Type B pancreatic cell (in vitro differentiated cells): ENCODE data around the gene MTA3. TPM values are rescaled to one million over a fixed set of nuclear protein-coding genes. Genes with fewer than 3 reads are reported as not detected.

Experiments used
- DNase-seq: peaks from one replicate; pipeline ENCODE4 v3.0.0; 2021; ENCODE audit warnings: mixed read lengths; ENCODE audit not compliant: unreplicated experiment; ENCODE audit errors: extremely low spot score
- H3K27ac Mint-ChIP-seq: 2 replicates; pipeline ENCODE4 v1.8.0; 2021; ENCODE audit warnings: mild to moderate bottlenecking, mixed read lengths
- H3K27me3 Mint-ChIP-seq: 2 replicates; pipeline ENCODE4 v1.8.0; 2021; ENCODE audit warnings: mixed read lengths
- H3K36me3 Mint-ChIP-seq: 2 replicates; pipeline ENCODE4 v1.8.0; 2021; ENCODE audit warnings: mixed read lengths
- H3K4me1 Mint-ChIP-seq: one replicate; pipeline ENCODE4 v1.8.0; 2021; ENCODE audit warnings: mixed read lengths; ENCODE audit not compliant: unreplicated experiment
- H3K4me3 Mint-ChIP-seq: 2 replicates; pipeline ENCODE4 v1.8.0; 2021; ENCODE audit warnings: mild to moderate bottlenecking, mixed read lengths
- H3K9me3 Mint-ChIP-seq: 2 replicates; pipeline ENCODE4 v1.8.0; 2021; ENCODE audit warnings: mixed read lengths
- total RNA-seq: library from RNA; stranded (reverse); gene quantifications from 2 replicates; pipeline ENCODE4 v1.2.1, GENCODE V29; 2021; ENCODE audit warnings: low replicate concordance
- TF ChIP-seq, protein P1 (sequence below): fragments of 200-600 bp; sonication (generic); conservative IDR thresholded peaks from 2 replicates; pipeline ENCODE4 v1.5.0; 2021; ENCODE audit warnings: antibody characterized with exemption, mild to moderate bottlenecking

Gene MTA3
- total RNA-seq, 1 donor from 2014 or later: 59.7 TPM

DNA sequence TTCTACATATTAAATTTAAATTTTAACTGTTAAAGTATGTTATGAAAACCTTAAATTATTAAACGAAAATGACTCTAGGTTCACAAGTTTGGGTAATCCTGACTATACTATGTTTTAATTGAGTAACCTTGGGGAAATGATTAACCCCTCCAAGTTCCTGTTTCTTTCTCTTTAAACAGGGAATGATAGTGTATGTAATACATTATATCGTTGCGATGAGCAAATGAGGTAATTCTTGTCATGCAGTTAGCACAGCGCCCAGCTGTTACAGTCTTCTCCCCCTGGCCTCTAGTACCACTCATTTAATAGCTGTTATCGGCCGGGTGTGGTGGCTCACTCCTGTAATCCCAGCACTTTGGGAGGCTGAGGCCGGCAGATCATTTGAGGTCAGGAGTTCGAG is 80.4 kb downstream of the MTA3 start:
- Mint-ChIP-seq H3K4me1 (no peaks in the 10 kb centered on the region), H3K27ac (no peak overlapping the region)

DNA sequence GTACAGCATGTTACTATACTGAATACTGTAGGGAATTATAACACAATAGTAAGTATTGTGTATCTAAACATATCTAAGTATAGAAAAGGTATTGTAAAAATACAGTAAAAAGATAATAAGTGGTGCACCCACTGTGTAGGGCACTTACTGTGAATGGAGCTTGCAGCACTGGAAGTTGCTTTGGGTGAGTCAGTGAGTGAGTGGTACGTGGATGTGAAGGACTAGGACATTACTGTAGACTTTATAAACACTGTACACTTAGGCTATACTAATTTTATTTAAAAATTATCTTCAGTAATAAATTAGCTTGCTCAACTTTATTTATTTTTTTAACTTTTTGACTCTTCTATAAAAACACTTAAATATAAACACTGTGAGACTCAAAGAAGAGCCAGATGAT is 82.6 kb downstream of the MTA3 start:
- no peaks in the 10 kb centered on the region for H3K27me3 Mint-ChIP-seq
- peaks cover 15% of the 10 kb centered on the region for H3K36me3 Mint-ChIP-seq
- no peak overlapping the region for H3K27ac Mint-ChIP-seq
- no peak overlapping the region for H3K4me3 Mint-ChIP-seq
- no peak for DNase-seq
- H3K4me1 Mint-ChIP-seq: no peaks in the 10 kb centered on the region
- TF ChIP-seq, protein P1, sequence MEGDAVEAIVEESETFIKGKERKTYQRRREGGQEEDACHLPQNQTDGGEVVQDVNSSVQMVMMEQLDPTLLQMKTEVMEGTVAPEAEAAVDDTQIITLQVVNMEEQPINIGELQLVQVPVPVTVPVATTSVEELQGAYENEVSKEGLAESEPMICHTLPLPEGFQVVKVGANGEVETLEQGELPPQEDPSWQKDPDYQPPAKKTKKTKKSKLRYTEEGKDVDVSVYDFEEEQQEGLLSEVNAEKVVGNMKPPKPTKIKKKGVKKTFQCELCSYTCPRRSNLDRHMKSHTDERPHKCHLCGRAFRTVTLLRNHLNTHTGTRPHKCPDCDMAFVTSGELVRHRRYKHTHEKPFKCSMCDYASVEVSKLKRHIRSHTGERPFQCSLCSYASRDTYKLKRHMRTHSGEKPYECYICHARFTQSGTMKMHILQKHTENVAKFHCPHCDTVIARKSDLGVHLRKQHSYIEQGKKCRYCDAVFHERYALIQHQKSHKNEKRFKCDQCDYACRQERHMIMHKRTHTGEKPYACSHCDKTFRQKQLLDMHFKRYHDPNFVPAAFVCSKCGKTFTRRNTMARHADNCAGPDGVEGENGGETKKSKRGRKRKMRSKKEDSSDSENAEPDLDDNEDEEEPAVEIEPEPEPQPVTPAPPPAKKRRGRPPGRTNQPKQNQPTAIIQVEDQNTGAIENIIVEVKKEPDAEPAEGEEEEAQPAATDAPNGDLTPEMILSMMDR: no peak
- peaks cover 3% of the 10 kb centered on the region for H3K9me3 Mint-ChIP-seq

More for the DNA sequence above, 80.4 kb downstream of the MTA3 start:
- Mint-ChIP-seq H3K9me3 (peaks cover 4% of the 10 kb centered on the region), H3K4me3 (no peak overlapping the region), H3K27me3 (no peaks in the 10 kb centered on the region), H3K36me3 (peaks cover 22% of the 10 kb centered on the region)
- TF ChIP-seq, protein P1: no peak
- no peak for DNase-seq

DNA sequence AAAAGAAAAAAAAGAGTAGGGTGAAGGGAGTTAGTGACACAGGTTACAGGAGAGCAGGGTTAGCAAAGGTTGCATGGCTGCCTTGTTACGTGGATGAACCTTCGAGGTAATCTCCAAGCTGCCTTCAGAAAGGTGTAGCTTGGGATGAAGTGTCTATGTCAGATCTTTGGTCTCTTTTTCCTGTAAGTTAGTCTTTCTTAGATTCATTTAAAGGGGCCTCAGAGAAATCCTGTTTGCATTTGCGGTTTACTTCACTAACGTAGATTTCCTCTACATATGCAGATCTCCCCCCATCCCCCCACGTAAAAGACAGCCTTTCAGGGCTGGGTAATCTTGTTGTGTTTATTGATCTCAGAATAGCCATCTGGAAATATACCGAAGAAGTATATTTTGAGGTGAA is 83.7 kb downstream of the MTA3 start:
- no peak for DNase-seq
- TF ChIP-seq, protein P1: no peak
- no peaks in the 10 kb centered on the region for H3K9me3 Mint-ChIP-seq
- H3K4me1 Mint-ChIP-seq: no peaks in the 10 kb centered on the region
- H3K27ac Mint-ChIP-seq: no peak overlapping the region
- H3K4me3 Mint-ChIP-seq: no peak overlapping the region
- no peaks in the 10 kb centered on the region for H3K27me3 Mint-ChIP-seq
- H3K36me3 Mint-ChIP-seq: peaks cover 9% of the 10 kb centered on the region

DNA sequence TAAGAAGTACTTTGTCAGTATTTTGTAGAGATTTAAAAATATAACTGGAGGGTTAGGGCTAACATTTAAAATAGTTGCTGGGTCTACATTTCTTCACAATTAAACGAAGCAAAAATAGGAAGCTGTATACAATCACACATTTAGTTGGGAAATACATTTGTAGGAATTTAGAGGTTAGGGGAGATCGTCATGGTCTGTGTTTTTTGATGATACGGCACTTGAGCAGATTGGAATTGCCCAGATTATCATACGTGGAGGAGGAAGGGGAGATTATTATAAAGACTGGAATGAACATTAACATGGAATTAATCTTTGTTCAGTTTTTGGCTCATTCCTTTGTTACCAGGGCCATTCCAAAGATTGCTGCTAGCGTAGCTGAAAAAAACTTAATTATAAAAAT is 84.6 kb downstream of the MTA3 start:
- H3K27me3 Mint-ChIP-seq: no peaks in the 10 kb centered on the region
- H3K27ac Mint-ChIP-seq: no peak overlapping the region
- peaks cover 10% of the 10 kb centered on the region for H3K36me3 Mint-ChIP-seq
- H3K4me3 Mint-ChIP-seq: no peak overlapping the region
- H3K9me3 Mint-ChIP-seq: no peaks in the 10 kb centered on the region
- DNase-seq: no peak
- TF ChIP-seq, protein P1: no peak
- H3K4me1 Mint-ChIP-seq: no peaks in the 10 kb centered on the region

DNA sequence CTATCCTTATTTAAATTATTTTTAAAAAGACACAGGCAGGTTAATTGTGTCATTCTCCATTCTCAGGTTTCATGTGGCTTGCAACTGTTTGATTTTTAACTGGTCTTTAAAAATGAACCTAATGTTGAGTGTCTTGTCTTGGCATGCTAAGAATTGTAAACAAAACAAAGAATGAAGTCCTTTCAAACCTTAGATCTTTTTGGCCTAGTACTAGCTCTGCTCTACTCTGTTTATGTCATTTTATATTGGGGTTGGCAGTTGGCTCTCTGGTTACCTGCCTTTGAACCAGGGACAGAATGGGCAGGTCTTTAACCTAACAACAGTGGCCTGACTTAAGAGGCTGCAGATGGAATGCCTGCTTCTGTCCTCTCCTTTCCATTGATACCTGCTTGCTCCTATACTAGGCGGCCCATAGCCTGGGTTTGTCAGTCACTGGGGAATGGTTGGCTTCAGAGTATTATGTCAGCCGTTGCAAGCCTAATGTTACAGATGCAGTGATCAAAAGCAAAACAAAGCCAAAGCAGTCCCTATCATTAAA is 85.5 kb downstream of the MTA3 start:
- TF ChIP-seq, protein P1: no peak
- Mint-ChIP-seq H3K27me3 (no peaks in the 10 kb centered on the region), H3K9me3 (no peaks in the 10 kb centered on the region), H3K4me1 (no peaks in the 10 kb centered on the region), H3K4me3 (no peak overlapping the region), H3K27ac (no peak overlapping the region), H3K36me3 (peaks cover 13% of the 10 kb centered on the region)
- DNase-seq: no peak

DNA sequence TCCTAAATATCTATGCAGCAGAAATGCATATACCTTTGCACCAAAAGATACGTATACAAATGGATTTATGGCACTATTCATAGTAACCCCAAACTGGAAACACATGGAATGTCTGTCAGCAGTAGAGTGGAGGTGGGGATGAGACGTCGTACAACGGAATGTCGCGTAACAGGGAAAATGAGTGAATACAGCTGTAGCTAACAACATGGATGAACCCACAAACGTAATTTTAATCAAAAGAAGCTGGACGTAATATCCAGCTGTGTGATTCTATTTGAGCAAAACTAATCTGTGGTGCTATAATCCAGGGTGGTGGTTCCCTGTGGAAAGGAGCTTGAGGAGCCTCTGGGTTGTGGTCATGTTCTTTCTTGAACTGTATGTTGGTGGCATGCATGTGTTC is 89.9 kb downstream of the MTA3 start:
- Mint-ChIP-seq H3K9me3 (no peaks in the 10 kb centered on the region), H3K27me3 (no peaks in the 10 kb centered on the region), H3K4me1 (peaks cover 5% of the 10 kb centered on the region), H3K4me3 (no peak overlapping the region), H3K36me3 (peaks cover 13% of the 10 kb centered on the region), H3K27ac (no peak overlapping the region)
- DNase-seq: no peak
- TF ChIP-seq, protein P1: no peak
